ENCODE data around the gene FAM162A. TPM values are rescaled to one million over a fixed set of nuclear protein-coding genes. Genes with fewer than 3 reads are reported as not detected.

Gene FAM162A
- total and polyA plus RNA-seq, 2 experiments from 2014 or later = 209 to 642 TPM

GRCh38 chr3:122451371-122451770 is 67.4 kb downstream of the FAM162A start:
- Histone ChIP-seq H3K36me3 (peaks cover 32% of the 10 kb centered on the region), H3K9me3 (ENCODE audit: low read depth) (no peaks in the 10 kb centered on the region), H3K27me3 (no peaks in the 10 kb centered on the region), H3K27ac (no peak overlapping the region), H3K4me1 (ENCODE audit: low read depth) (no peaks in the 10 kb centered on the region), H3K4me3 (no peak overlapping the region)
- DNase-seq (ENCODE audit: low read depth in 1 of 2, low spot score in 1 of 2) = no peak
- no peak for TF ChIP-seq CTCF (IDR thresholded peaks at IDR 0.05; ENCODE audit: low read depth, low read length)

GRCh38 chr3:122456074-122456473 is 72.1 kb downstream of the FAM162A start:
- H3K4me1 ChIP-seq (ENCODE audit: low read depth) = no peaks in the 10 kb centered on the region
- no peak overlapping the region for H3K27ac ChIP-seq
- no peaks in the 10 kb centered on the region for H3K27me3 ChIP-seq
- no peaks in the 10 kb centered on the region for H3K9me3 ChIP-seq (ENCODE audit: low read depth)
- peaks cover 46% of the 10 kb centered on the region for H3K36me3 ChIP-seq
- H3K4me3 ChIP-seq = no peak overlapping the region
- TF ChIP-seq CTCF (IDR thresholded peaks at IDR 0.05; ENCODE audit: low read depth, low read length) = no peak
- DNase-seq (ENCODE audit: low read depth in 1 of 2, low spot score in 1 of 2) = no peak

GRCh38 chr3:122457706-122458105 is 73.7 kb downstream of the FAM162A start:
- Histone ChIP-seq H3K27me3 (no peaks in the 10 kb centered on the region), H3K4me1 (ENCODE audit: low read depth) (no peaks in the 10 kb centered on the region), H3K27ac (no peak overlapping the region), H3K4me3 (no peak overlapping the region), H3K36me3 (peaks cover 51% of the 10 kb centered on the region), H3K9me3 (ENCODE audit: low read depth) (no peaks in the 10 kb centered on the region)
- TF ChIP-seq CTCF (IDR thresholded peaks at IDR 0.05; ENCODE audit: low read depth, low read length) = no peak
- no peak for DNase-seq (ENCODE audit: low read depth in 1 of 2, low spot score in 1 of 2)

GRCh38 chr3:122458992-122459391 is 75.0 kb downstream of the FAM162A start:
- peaks cover 39% of the 10 kb centered on the region for H3K36me3 ChIP-seq
- H3K27me3 ChIP-seq = no peaks in the 10 kb centered on the region
- no peaks in the 10 kb centered on the region for H3K9me3 ChIP-seq (ENCODE audit: low read depth)
- H3K4me3 ChIP-seq = no peak overlapping the region
- peak; percentile 53 for TF ChIP-seq CTCF (IDR thresholded peaks at IDR 0.05; ENCODE audit: low read depth, low read length)
- peak; percentile 29 to 75 for DNase-seq (ENCODE audit: low read depth in 1 of 2, low spot score in 1 of 2)
- no peaks in the 10 kb centered on the region for H3K4me1 ChIP-seq (ENCODE audit: low read depth)
- H3K27ac ChIP-seq = no peak overlapping the region

- H3K4me3 ChIP-seq = no peak overlapping the region
- no peaks in the 10 kb centered on the region for H3K27me3 ChIP-seq
- peaks cover 38% of the 10 kb centered on the region for H3K36me3 ChIP-seq
- no peaks in the 10 kb centered on the region for H3K9me3 ChIP-seq (ENCODE audit: low read depth)
- no peaks in the 10 kb centered on the region for H3K4me1 ChIP-seq (ENCODE audit: low read depth)
- no peak overlapping the region for H3K27ac ChIP-seq
- no peak for DNase-seq (ENCODE audit: low read depth in 1 of 2, low spot score in 1 of 2)
- no peak for TF ChIP-seq CTCF (IDR thresholded peaks at IDR 0.05; ENCODE audit: low read depth, low read length)
Observed at GRCh38 chr3:122461806-122462205, 77.8 kb downstream of the FAM162A start.

Other genes with a start within 250 kb of the FAM162A start
- 0.04 and 0.06 TPM in 2 replicates for gene CASR, start 200.5 kb upstream of the FAM162A start, total RNA-seq
- not detected in 2 replicates for gene CASR, start 200.5 kb upstream of the FAM162A start, polyA plus RNA-seq
- not detected in 2 replicates for gene CSTA, start 58.9 kb upstream of the FAM162A start, total RNA-seq
- gene CSTA, start 58.9 kb upstream of the FAM162A start, polyA plus RNA-seq = not detected in 2 replicates
- gene MIX23, start 951 bp upstream of the FAM162A start, total RNA-seq = 54.8 and 60.7 TPM in 2 replicates
- gene MIX23, start 951 bp upstream of the FAM162A start, polyA plus RNA-seq = 79.8 and 81.5 TPM in 2 replicates
- 3.1 and 4.9 TPM in 2 replicates for gene WDR5B, start 31.9 kb downstream of the FAM162A start, total RNA-seq
- 3.9 and 4.2 TPM in 2 replicates for gene WDR5B, start 31.9 kb downstream of the FAM162A start, polyA plus RNA-seq
- 28.0 and 42.2 TPM in 2 replicates for gene KPNA1, start 130.8 kb downstream of the FAM162A start, total RNA-seq
- gene KPNA1, start 130.8 kb downstream of the FAM162A start, polyA plus RNA-seq = 33.3 and 45.4 TPM in 2 replicates
- 0.25 and 0.42 TPM in 2 replicates for gene PARP9, start 180.1 kb downstream of the FAM162A start, total RNA-seq
- gene PARP9, start 180.1 kb downstream of the FAM162A start, polyA plus RNA-seq = 0.56 and 0.60 TPM in 2 replicates
- 0.14 and 0.33 TPM in 2 replicates for gene DTX3L, start 180.2 kb downstream of the FAM162A start, total RNA-seq
- 0.04 and 0.22 TPM in 2 replicates for gene DTX3L, start 180.2 kb downstream of the FAM162A start, polyA plus RNA-seq
- gene PARP15, start 193.5 kb downstream of the FAM162A start, total RNA-seq = not detected in 2 replicates
- gene PARP15, start 193.5 kb downstream of the FAM162A start, polyA plus RNA-seq = 0.05 TPM in 1 of 2 replicates, not detected in the other

Measured in cardiac muscle cell (in vitro differentiated cells and primary cell).